HFF-Myc (cell line): ENCODE measurements around the gene SCARF1.

ENCODE experiments used
- DNase-seq: peaks from one replicate; pipeline ENCODE4 v3.0.0-alpha.2; 2011; ENCODE audit warnings: low read depth; ENCODE audit errors: extremely low read depth
- H3K4me3 ChIP-seq: replicated peaks from 2 replicates; pipeline ENCODE4 v1.5.1; 2011; ENCODE audit warnings: low read depth, mild to moderate bottlenecking, control low read depth, low read length
- TF ChIP-seq, protein P1 (sequence below): IDR thresholded peaks from 2 replicates; pipeline ENCODE4 v1.5.1; 2012; ENCODE audit warnings: mild to moderate bottlenecking, low read depth, low read length, control low read depth; ENCODE audit errors: missing control alignments

SCARF1 gene

DNA sequence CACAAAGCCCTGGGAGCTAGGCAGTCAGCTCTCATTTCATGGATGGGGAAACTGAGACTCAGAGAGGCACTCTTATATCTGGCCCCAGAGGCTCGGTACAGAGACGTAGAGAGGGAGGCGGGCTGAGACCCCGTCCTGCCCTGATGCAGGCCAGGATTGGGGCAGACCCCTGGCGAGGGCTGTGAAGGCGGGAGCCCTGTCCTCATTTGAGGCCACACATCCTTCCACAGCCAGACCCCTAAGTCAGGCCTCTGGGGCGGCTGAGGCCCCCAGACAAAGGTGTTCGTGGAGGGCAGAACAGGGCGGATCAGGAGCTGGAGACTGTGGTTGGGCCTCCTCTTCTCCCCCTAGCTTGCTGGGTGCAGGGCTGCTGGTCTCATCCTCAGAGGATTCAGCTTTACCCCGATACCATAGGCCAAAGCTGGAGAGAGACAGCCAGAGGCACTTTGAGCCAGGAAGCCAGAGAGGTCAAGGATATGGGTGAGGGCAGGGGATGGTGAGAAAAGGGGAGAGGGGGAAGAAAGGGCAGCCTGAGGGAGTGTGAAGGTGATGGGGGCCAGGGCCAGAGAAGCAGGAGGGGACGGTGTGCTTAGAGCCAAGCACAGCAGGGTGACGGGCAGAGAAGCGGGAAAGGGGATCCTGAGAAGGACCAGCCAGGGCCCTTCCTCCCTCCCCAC, 805 bp upstream of the SCARF1 start:
- TF ChIP-seq, protein P1, sequence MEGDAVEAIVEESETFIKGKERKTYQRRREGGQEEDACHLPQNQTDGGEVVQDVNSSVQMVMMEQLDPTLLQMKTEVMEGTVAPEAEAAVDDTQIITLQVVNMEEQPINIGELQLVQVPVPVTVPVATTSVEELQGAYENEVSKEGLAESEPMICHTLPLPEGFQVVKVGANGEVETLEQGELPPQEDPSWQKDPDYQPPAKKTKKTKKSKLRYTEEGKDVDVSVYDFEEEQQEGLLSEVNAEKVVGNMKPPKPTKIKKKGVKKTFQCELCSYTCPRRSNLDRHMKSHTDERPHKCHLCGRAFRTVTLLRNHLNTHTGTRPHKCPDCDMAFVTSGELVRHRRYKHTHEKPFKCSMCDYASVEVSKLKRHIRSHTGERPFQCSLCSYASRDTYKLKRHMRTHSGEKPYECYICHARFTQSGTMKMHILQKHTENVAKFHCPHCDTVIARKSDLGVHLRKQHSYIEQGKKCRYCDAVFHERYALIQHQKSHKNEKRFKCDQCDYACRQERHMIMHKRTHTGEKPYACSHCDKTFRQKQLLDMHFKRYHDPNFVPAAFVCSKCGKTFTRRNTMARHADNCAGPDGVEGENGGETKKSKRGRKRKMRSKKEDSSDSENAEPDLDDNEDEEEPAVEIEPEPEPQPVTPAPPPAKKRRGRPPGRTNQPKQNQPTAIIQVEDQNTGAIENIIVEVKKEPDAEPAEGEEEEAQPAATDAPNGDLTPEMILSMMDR: no peak
- DNase-seq: no peak
- no peak overlapping the region for H3K4me3 ChIP-seq

DNA sequence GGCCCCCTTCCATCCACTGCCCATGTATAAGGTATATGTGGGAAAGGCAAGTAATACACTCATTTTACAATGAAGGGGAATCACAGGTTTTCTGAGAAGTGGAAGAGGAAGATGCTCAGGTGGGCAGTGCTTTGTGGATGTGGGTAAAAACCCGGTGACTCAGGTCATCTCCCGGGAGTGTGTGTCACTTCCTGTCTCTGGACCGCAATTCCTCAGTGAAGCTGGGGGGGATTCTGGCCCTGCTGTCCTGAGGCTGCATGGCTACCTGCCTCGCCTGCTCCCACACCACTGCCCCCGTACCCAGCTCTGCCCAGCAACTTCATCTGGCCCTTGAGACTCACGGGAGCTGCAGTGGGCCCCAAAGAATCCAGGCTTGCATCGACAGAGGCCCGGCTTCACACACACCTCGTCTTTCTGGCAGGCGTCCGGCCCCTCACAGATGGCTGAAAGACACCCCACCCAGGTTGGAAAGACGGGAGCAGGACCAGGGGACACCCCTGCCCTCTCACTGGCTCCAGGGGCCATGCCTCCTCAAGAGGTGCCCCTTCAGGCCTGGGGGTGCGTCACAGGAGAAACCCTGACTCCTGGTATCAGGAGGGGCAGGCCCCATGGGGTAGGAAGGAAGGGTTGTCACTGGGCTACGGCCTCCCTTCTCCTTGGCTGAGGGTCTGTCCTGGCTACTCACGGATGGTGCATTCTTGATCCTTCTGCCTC, 882 bp downstream of the SCARF1 start:
- DNase-seq: no peak
- no peak overlapping the region for H3K4me3 ChIP-seq
- TF ChIP-seq, protein P1: no peak

DNA sequence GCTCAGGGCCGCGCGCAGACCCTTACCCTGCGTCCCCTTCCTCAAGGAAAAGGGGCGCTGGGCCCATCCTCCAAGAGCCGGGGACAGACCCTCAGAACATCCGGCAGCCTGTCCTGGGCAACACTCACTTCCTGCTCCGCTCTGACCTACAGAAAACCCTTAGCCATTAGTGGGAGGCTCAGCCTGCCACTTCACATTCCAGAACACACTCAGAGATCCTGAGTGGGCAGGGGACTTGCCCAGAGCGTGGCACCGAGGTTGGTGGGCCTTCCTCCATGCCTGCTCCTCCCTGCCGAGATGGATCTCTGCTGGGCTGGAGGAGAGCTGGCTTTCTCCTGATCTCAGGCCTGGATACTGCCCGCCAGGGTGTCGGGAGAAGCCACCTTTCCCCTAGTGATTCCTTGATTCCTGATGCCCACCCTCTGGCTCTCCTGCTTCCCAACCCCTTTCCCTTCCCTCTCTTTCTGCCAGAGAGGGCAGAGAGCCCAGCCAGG, 1.5 kb downstream of the SCARF1 start:
- H3K4me3 ChIP-seq: no peak overlapping the region
- TF ChIP-seq, protein P1: no peak
- DNase-seq: no peak

DNA sequence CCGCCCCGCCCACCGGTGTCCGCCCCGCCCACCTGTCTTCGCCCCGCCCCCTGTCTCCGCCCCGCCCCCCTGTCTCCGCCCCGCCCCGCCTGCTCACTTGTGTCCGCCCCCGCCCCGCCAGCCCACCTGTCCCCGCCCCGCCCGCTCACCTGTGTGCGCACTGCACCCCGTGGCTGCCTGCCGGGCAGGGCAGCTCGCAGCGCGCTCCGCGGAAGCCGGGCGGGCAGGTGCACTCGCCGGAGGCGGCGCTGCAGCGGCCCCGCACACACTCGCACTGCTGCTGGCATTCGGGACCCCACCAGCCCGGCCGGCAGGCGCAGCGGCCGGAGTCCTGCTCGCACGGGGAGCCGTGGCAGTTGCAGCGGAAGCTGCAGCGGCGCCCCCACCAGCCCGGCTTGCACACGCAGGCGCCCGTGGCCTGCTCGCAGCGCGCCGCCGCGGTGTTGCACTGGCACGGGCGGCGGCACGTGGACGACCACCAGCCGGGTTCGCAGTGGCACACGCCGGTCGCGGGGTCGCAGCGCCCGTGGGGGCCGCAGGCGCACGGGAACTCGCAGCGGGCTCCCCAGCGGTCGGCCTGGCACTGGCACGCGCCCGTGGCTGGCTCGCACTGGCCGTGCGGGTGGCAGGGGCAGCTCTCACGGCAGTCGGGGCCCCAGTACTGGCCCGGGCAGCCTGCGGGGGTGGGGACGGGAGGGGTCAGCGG, 2.1 kb downstream of the SCARF1 start:
- 0 out of 2 replicates have a peak overlapping the region, but pooled peaks have one; percentile 9 for H3K4me3 ChIP-seq
- TF ChIP-seq, protein P1: no peak
- no peak for DNase-seq

DNA sequence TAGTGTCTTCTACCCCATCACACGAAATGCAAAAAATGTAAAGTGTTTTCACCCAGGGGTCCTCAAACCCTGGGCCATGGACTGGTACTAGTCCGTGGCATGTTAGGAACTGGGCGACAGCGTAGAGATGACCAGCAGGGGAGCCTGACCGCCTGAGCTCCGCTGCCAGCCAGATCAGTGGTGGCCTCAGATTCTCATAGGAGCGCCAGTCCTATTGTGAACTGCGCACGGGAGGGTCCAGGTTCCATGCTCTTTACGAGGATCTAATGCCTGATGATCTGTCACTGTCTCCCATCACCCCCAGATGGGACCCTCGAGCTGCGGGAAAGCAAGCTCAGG, 4.5 kb downstream of the SCARF1 start:
- no peak overlapping the region for H3K4me3 ChIP-seq
- DNase-seq: no peak
- TF ChIP-seq, protein P1: peak; percentile 2

DNA sequence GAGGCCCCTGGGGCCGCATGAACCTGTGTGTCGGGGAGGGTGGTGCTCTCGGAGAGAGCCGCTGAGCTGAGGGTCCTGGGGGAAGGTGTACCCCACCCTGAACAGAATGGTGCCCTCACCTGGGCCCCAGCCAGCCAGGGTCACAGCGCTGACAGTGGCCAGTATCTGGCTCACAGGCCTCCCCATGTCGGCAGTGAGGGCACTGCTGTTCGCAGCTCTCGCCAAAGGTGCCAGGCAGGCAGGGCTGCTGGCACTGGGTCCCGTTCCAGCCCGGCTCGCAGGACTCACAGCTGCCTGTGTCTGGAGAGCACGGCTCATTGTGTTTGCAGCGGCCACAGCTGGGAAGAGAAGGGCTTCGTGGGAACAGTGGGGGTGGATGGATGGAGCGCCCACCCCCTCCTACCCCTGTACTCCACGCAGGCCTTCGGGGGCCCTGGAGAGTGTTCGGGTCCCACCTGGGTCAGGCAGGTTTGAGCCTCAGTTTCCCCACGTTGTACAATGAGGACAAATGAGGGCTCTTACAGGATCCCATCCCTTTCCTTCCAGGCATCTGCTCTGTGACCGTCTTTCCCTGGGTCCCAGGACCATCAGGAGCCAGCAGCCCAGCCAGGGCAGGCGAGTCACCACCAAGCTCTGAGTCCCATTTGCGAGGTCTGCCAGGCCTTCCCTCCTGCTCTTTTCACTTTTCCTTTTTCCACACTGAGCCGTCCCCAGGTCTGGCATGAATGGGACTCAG, 5.0 kb downstream of the SCARF1 start:
- H3K4me3 ChIP-seq: no peak overlapping the region
- TF ChIP-seq, protein P1: no peak
- no peak for DNase-seq
